Adrenal gland (tissue), 12 donors: ENCODE measurements around the gene ZCCHC4. TPM values are rescaled to one million over a fixed set of nuclear protein-coding genes. Genes with fewer than 3 reads are reported as not detected.

Experiments used
- DNase-seq, 7 donors: peaks; one replicate each; pipeline ENCODE4 v3.0.0-alpha.2; 2019 to 2020
- H3K27ac ChIP-seq, 5 donors: fragments of 200-600 bp; sonication (generic) in 4 of 5; 1 replicate in 3 of 5; 2 replicates in 2 of 5; pipeline versions ENCODE4 v1.5.1 to v1.8.0; 2016 to 2020; ENCODE audit warnings: mild to moderate bottlenecking in 1 of 5
- H3K27me3 ChIP-seq: fragments of 200-600 bp; 2 replicates; pipeline ENCODE4 v1.8.0; 2021
- H3K36me3 ChIP-seq, 2 donors: fragments of 200-600 bp; replicated peaks in 1 of 2; 1 replicate in 1 of 2; 2 replicates in 1 of 2; pipeline versions ENCODE4 v1.5.1 to v1.8.0; 2018 to 2022
- H3K4me1 ChIP-seq, 2 donors: fragments of 200-600 bp; replicated peaks in 1 of 2; 1 replicate in 1 of 2; 2 replicates in 1 of 2; pipeline versions ENCODE4 v1.5.1 to v1.8.0; 2018 to 2021
- H3K4me3 ChIP-seq, 4 donors: fragments of 200-600 bp; sonication (generic) in 3 of 4; one replicate each; pipeline ENCODE4 v1.5.1; 2016 to 2018
- H3K9me3 ChIP-seq, 3 donors: fragments of 200-600 bp; sonication (generic) in 1 of 3; replicated peaks in 1 of 3; 1 replicate in 2 of 3; 2 replicates in 1 of 3; pipeline versions ENCODE4 v1.5.1 to v1.8.0; 2016 to 2021
- CTCF ChIP-seq, 6 experiments: fragments of 450-650 bp in 4 of 6; fragments of 200-600 bp in 2 of 6; sonication (generic) in 1 of 6; IDR thresholded peaks; 1 replicate in 5 of 6; 2 replicates in 1 of 6; pipeline versions ENCODE4 v1.5.1 to v1.8.0; 2016 to 2021; ENCODE audit warnings: antibody characterized with exemption in 6 of 6, mild to moderate bottlenecking in 2 of 6, moderate library complexity in 1 of 6
- POLR2A ChIP-seq, 2 donors: fragments of 450-650 bp; IDR thresholded peaks; one replicate each; pipeline ENCODE4 v1.6.1; 2017; ENCODE audit warnings: antibody characterized with exemption in 2 of 2, mild to moderate bottlenecking in 2 of 2, moderate library complexity in 1 of 2
- WGBS, 4 donors: extraction: QIAGEN DNeasy Blood & Tissue Kit in 2 of 4; methylation state at CpG; one replicate each; pipeline versions ENCODE4 v1.1.5 to v1.1.7; 2013 to 2017; 5-methylcytosine and 5-hydroxymethylcytosine counted together
- intact Hi-C, 2 donors: fragments of 100-400 bp; cut with DNase I; formaldehyde crosslinking; loops; one replicate each; pipeline versions ENCODE4 v1.14.1 to v1.15.0; 2022 to 2023
- polyA plus RNA-seq, 3 donors: library from polyadenylated mRNA; stranded (reverse); fragments of 200-250 nt in 2 of 3; fragments of 350-450 nt in 1 of 3; fragmentation: Illumina TruSeq in 1 of 3; extraction: RNeasy Lipid Tissue Mini Kit (QIAGEN cat#74804) in 1 of 3; gene quantifications; one replicate each; pipeline ENCODE4 v1.2.3, GENCODE V29; 2013 to 2014
- total RNA-seq, 9 donors: library from RNA; depleted of rRNA in 4 of 9; stranded (reverse); fragments of >200 nt in 4 of 9; fragments of 120-200 nt in 1 of 9; fragmentation: NEBNext Ultra II Directional in 1 of 9; extraction: Animal tissue kit (Norgen Biotek cat#: 25700) in 1 of 9; gene quantifications; one replicate each; pipeline versions ENCODE4 v1.1.0 to v1.2.4, GENCODE V29; 2013 to 2023
- donor health status: healthy with polysubstance abuse.
- donor health status: Bipolar disorder and iron deficiency.
- donor health status: DM: yes; HTN: yes; CAD: no.
- donor health status: DM: no; HTN: no; CAD: no.
- donor health status: DM: no; HTN: no; CAD: no.
- donor health status: DM: yes; HTN: yes; CAD: no.

Gene ZCCHC4
- total and polyA plus RNA-seq, 12 donors: 4.8 to 14.8 (median 10.4) TPM

- H3K36me3 ChIP-seq: peaks cover 0 to 8% of the 10 kb centered on the region in 2 donors
- H3K4me1 ChIP-seq: peaks cover 13 to 20% of the 10 kb centered on the region in 2 donors
- H3K27ac ChIP-seq: peak within 1 kb of the TSS in 4 of 5 donors; percentile 3 to 88 (median 68)
- 0 to 1% (median 1%) methylated on average over 17 to 74 of the region's 74 CpGs for WGBS, 4 donors
- DNase-seq: peak; percentile 97 to 99 (median 97)
- no peaks in the 10 kb centered on the region for H3K27me3 ChIP-seq
- TF ChIP-seq POLR2A (IDR thresholded peaks at IDR 0.05) (peak; percentile 53 to 70), CTCF (IDR thresholded peaks at IDR 0.05) (peak in 4 of 6 experiments; percentile 8 to 13 (median 10))
- H3K9me3 ChIP-seq: no peaks in the 10 kb centered on the region
- intact Hi-C loops: no loop called here
- peak within 1 kb of the TSS; percentile 62 to 96 (median 82) for H3K4me3 ChIP-seq
These were observed 64.4 kb downstream of the ZCCHC4 start, which contains the start of gene ANAPC4 for GRCh38 chr4:25376754-25377571. Gene ANAPC4 (plus strand): TSS chr4:25377263. CDS start chr4:25377428, 165 bp downstream.

GRCh38 chr4:25377572-25378436, 65.2 kb downstream of the ZCCHC4 start:
- H3K27ac ChIP-seq: peak overlapping the region in 3 of 5 donors; percentile 63 to 88 (median 74)
- 20 to 33% (median 26%) methylated on average over 11 to 18 of the region's 18 CpGs for WGBS, 4 donors
- peaks cover 13 to 20% of the 10 kb centered on the region in 2 donors for H3K4me1 ChIP-seq
- H3K9me3 ChIP-seq: no peaks in the 10 kb centered on the region
- intact Hi-C loops: no loop called here
- H3K4me3 ChIP-seq: peak overlapping the region; percentile 62 to 96 (median 82)
- DNase-seq: no peak
- H3K27me3 ChIP-seq: no peaks in the 10 kb centered on the region
- TF ChIP-seq POLR2A (IDR thresholded peaks at IDR 0.05) (no peak), CTCF (IDR thresholded peaks at IDR 0.05) (no peak)
- peaks cover 0 to 8% of the 10 kb centered on the region in 2 donors for H3K36me3 ChIP-seq

- peaks cover 0 to 8% of the 10 kb centered on the region in 2 donors for H3K36me3 ChIP-seq
- DNase-seq: no peak
- no peak for TF ChIP-seq POLR2A (IDR thresholded peaks at IDR 0.05)
- H3K4me1 ChIP-seq: peaks cover 13 to 20% of the 10 kb centered on the region in 2 donors
- H3K27ac ChIP-seq: no peak overlapping the region
- intact Hi-C loops: no loop called here
- no peaks in the 10 kb centered on the region for H3K27me3 ChIP-seq
- H3K4me3 ChIP-seq: peak overlapping the region in 1 of 4 donors; percentile 73
- WGBS, 4 donors: 85 to 95% (median 92%) methylated on average over 6 of the region's 6 CpGs
- no peaks in the 10 kb centered on the region for H3K9me3 ChIP-seq
These were observed 65.8 kb downstream of the ZCCHC4 start for GRCh38 chr4:25378437-25378743.

- no peak for DNase-seq
- Histone ChIP-seq H3K4me1 (peaks cover 13 to 20% of the 10 kb centered on the region in 2 donors), H3K27ac (no peak overlapping the region), H3K9me3 (no peaks in the 10 kb centered on the region), H3K27me3 (no peaks in the 10 kb centered on the region), H3K36me3 (peaks cover 0 to 20% of the 10 kb centered on the region in 2 donors), H3K4me3 (no peak overlapping the region)
- intact Hi-C loops: no loop called here
- 73 to 83% (median 79%) methylated on average over 2 of the region's 2 CpGs for WGBS, 4 donors
- TF ChIP-seq CTCF (IDR thresholded peaks at IDR 0.05) (no peak), POLR2A (IDR thresholded peaks at IDR 0.05) (no peak)
These were observed 67.0 kb downstream of the ZCCHC4 start for GRCh38 chr4:25379591-25379990.
